HuH-7 (cell line): ENCODE data around the gene AP2A2.

Experiments used
- DNase-seq: peaks from one replicate; pipeline ENCODE4 v3.0.0; 2011; ENCODE audit warnings: low spot score

Gene AP2A2

DNA sequence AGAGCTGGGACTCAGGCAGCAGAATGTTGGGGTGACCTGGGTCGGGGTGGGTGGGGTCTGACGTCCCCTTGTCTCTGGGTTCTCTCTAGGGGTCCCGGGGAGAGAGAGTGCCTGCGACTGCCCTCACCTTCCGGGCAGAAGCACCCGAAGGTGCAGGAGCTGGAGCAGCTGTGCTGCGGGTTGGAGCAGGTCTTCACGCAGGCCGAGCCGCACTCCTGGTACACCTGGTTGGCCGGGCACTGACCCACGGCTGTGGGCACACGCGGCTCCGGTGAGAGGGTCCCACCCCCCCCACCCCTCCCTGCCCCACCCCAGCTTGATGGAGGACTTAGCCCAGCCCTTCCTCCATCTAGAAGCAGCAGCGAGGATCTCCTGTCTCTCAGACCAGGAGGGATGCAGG lies 104.4 kb downstream of the AP2A2 start:
- DNase-seq, result no peak

DNA sequence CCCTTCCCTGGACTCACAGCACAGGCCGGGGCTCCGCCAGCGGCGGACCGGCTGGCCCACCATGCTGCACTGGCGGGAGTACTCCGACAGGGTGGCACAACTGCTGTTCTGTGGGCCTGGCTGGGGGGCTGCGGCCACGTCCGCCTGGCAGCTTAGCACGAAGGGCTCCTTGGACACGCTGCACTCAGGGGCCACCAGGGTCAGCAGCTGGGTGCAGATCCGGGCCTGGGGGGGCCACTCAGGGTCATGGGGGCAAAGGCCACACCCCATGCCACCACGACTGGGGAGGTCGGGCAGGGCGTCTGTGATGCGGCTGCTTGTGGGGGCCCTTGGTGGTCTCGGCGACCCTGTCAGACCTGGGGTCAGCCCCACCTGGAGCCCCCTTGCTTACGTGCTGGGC lies 104.9 kb downstream of the AP2A2 start:
- DNase-seq, result no peak

DNA sequence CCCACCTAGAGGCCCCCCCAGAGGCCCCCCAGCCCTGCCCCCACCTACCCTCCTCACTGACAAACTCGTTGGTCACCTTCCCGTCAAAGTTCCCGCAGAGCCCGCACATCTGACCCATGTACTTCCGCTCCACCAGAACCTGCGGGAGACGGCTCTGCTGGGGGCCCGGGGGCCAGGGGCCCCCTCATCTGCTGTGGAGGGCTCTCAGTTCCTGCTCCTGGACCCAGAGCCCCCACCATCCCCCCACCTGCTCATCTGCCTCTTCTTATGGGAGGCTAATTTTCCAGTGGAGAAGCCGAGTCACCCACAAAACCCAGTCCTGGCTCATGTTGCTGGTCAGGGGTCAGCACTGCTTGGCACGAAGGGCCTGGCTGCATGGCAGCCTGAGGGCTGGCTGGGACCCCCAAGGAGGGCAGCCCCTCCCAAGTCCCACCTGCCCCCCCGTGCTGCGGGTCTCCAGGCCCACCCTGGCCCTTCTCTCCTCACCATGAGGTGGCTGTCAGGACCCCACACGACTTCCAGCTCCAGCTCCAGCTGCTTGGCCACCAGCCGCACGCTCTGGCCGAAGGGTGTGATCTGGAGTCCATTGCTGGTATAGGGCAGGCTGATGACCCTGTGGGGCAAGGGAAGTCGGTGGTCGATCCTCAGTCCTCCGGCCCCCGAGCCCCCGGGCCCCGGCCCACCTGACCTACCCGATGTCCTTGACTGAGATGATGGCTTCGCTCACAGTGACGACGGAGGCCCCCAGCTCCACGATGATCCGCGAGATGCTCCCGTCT lies 105.6 kb downstream of the AP2A2 start:
- DNase-seq, result no peak

DNA sequence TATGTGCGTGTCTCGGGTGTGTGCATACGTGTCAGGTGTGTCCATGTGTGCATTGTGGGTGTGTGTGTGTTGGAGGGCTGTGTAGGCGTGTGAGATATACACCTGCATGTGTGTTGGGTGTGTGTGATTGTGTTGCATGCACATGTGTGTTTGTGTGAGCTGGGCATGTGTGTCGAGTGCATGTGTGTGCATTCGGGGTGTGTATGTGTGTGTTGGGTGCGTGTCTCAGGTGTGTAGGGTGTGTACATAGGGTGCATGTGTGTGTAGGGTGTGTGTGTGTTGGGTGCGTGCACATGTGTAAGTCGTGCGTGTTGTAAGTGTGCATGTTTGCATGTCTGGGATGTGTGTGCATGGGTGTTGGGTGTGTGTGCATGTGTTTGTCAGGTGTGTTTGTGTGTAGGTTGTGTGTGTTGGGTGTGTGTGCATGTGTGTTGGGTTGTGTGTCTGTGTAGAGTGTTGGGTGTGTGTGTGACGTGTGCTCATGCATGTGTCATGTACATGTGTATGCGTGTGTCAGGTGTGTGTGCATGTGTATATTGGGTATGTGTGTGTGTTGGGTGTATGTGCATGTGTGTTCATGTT lies 106.7 kb downstream of the AP2A2 start:
- DNase-seq, result no peak

DNA sequence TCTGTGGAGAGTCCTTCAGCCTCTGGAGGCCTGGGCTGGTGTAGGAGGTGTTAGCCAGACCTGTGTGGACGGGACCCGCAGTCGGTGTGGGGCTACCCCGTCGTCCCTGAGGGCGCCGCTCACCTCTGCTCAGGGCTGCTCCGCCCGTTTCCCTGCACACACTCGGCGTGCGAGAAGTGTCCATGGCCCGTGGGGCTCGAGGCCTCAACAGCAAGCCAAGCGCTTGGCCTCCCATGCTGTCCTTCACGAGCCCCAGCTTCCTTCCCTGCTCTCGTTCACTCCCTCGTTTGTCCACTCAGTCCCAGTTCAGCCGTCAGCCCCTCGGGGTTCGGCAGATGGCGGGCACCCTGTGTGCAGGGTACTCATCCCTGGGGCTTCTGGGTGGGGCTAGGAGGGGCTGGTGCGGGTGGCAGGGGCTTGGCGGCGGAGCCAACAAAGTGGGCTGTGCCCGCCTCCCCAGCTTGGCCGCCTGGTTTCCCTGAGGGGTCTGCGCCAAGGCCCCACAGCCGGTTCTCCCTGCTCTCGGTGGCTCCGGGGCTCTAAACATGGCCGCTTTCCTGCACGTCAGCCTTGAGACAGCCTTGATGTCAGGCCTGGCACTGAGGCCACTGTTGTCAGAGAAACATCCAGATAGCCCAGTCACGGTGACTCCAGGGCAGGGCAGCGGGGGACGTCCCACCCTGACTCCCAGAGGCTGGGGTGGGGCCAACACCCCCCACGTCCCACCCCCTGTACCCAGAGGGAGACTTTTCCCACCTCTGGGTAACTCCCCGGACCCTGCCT lies 107.5 kb downstream of the AP2A2 start:
- no peak for DNase-seq

DNA sequence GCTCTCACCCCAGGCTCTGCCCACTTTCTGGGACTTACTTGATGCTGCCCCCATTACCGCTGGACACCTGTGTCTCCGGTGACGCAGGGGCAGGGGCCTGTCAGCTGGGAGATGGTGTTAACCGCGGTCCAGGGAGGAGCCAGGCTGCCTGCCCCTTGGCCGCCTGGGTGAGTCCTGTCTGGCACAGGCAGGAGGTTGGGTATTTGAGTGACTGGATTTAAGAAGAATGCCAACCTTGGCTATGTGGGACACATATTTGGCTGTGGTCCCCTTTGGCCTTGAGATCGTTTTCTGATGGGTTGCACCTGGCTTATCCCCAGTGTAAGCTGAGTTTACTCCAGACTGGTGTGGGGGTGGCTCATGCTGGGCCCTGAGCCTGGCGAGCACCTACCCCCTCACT lies 108.3 kb downstream of the AP2A2 start:
- DNase-seq, result no peak

DNA sequence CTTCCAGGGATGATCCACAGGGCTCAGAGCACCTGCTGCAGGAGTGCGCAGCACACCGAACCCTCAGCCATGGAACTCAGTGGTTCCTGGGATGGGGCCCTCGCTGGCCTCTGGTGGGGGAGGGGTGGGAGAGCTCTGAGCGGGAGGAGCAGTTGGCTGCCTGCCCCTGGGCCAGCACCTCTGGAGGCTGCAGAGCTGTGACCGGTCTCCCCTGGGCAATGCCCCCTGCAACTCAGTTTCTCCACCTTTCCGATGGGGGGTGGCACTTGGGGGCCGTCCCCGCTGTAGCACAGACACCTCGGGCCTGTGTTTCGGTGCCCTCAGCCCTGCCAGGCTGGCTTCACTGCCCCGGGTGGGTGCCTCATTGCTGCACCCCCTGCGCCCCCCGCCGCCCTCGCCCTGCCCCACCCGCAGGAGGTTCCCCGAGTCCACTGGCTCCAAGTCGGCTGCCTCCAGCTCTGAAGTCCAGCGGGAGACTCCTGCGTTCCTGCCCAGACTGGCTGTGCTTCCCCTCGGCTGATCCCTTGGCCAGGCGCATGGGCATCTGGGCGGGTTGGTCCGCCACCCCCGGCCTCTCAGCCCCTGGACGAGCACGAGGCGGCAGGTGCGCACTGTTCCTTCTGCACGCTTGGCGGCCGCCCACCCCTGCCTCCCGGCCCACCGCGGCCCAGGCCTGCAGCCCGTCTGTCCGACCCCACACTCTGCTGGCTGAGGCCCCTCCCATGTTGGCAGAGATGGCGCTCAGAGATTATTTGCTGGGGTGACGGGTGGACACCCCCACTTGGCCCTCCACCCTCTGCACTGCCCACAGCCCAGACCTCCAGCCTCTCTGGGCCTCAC lies 109.0 kb downstream of the AP2A2 start:
- no peak for DNase-seq

DNA sequence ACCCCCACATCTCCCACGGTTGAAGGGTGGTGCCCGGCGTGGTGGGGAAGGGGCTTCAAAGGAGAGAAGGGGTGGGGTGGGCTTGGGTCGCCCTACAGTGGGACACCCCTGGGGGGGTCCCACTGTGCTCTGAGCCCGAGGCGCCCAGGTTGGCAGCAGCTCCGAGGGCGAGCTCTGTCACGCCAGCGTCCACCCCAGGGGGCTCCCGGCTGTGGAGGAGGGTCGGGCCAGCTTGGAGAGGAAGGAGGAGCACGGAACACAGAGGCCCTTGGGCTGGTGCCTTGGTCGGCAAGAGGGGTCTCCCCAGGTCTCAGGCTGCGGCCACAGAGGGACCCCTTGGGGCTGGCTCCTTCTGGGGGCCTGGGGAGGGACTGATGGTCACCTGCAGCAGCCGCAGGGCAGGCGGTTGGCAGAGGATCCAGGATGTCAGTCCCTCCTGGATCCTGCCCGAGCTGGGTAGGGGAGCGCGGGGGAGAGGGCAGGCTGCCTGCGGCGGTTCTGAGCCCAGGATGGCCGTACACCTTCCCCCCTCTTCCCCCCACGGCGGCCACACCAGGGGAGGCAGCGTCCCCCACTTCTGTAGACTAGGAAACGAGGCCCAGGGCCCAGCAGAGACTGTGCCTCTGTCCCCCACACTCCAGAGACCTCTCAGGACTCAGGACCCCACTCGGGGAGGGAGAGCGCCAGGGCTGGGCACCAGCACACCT lies 110.1 kb downstream of the AP2A2 start:
- no peak for DNase-seq

DNA sequence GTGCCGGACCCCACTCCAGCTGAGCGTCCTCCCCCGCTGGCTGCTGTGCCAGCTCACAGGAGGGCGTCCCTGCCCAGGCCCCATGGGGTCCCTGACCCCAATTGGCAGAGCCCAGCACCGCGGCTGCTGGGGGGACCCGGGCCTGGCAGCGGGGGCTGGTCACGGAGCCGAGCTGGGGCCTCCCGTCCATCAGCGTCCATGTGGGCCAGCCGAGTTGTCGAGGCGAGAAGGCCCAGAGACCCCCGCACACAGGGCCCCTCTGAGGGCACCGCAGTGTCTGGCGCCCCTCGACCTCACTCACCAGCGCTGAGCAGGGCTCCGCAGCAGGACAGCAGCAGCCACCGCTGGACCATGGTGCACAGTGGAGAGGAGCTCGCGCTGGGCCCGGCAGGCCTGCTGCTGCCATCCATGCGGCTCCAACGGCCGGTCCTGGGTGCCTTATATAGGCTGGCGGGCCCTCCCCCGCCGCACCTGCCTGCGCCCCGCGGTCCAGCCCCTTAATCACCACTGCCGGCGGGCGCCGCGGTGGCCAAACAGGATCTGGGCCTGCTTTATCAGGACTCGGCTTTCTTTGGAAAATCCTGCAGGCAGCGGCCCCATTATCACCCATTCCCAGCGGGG lies 110.7 kb downstream of the AP2A2 start, which contains the start of gene MUC6:
MUC6 (minus strand) TSS at position 416 of the 621 bp plus-strand sequence; CDS start at position 353, 63 bp downstream.
- no peak for DNase-seq

DNA sequence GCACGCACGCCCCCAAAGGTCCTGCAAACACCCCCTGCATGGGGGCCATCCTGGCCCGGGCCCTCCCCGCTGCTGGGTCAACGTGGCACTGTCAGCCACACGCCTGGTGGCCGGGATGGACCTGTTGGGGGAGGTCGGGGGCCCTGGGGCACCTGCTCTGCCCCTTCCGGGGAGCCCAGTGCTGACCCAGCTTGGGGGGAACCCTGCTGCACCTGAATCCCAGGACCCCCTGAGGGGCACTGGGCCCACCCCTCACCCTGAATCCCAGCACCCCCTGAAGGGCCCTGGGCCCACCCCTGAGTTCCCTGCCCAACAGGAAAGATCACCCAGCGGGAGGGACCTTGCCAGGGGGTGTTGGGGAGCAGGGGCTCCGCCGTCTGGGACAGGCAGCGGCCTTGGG lies 111.3 kb downstream of the AP2A2 start:
- no peak for DNase-seq

DNA sequence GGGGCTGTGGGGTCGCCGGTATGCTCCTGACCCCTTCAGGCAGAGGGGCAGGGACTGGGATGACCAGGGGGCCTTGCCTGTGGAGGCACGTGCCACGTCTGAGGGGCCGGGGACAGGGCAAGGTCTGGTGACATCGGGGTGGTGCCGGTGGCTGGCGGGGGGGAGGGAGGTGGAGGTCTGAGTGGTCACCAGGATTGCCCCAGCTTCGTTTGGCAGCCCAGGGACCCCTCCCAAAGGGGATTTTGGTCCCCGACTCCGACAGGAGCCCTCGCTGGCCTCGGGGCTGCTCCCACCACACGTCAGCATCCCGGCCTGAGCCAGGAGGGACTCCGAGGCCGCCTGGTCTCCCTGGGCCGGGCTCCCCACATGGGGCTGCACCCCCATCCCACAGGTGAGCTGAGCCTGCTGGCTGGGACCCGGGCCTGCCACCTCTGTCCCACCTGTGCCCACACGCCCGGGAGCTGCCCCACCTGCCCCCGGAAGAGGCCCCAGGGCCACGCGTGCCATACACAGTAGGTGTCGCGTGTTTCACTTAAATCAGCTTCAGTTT lies 111.9 kb downstream of the AP2A2 start:
- no peak for DNase-seq

DNA sequence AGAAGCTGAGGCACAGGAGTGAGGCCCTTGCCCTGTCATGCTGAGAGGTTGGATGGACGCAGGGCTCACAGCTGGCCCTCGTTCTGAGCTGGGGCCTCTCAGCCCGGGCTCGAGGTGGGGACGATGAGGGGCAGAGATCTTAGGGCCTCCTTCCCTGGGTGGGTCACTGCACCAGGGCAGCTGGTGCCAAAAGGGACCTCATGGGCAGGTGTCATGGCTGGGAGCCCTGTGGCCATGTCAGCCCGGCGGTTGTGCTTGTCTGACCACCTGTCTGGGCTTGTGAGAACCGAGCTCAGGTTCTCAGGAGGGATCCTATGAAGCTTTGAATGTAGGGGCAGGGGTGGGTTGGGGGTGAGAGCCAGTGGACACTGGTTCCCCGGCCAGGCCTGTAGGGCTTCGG lies 112.7 kb downstream of the AP2A2 start:
- DNase-seq, result no peak

DNA sequence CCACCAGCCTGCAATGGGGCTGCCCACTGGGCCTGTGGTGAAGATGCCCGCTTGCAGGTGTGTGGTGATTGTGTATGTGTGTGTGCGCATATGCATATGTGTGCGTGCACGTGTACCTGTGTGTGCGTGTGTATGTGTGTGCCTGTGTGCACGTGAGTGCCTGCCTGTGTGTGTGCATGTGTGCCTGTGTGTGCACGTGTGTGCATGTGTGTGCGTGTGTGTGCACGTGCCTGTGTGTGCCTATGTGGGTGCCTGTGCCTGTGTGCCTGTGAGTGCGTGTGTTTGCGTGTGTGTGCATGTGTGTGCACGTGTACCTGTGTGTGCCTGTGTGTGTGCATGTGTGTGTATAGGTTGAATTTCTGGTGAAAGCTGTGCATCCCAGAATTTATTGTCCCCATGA lies 113.3 kb downstream of the AP2A2 start:
- DNase-seq, result no peak

DNA sequence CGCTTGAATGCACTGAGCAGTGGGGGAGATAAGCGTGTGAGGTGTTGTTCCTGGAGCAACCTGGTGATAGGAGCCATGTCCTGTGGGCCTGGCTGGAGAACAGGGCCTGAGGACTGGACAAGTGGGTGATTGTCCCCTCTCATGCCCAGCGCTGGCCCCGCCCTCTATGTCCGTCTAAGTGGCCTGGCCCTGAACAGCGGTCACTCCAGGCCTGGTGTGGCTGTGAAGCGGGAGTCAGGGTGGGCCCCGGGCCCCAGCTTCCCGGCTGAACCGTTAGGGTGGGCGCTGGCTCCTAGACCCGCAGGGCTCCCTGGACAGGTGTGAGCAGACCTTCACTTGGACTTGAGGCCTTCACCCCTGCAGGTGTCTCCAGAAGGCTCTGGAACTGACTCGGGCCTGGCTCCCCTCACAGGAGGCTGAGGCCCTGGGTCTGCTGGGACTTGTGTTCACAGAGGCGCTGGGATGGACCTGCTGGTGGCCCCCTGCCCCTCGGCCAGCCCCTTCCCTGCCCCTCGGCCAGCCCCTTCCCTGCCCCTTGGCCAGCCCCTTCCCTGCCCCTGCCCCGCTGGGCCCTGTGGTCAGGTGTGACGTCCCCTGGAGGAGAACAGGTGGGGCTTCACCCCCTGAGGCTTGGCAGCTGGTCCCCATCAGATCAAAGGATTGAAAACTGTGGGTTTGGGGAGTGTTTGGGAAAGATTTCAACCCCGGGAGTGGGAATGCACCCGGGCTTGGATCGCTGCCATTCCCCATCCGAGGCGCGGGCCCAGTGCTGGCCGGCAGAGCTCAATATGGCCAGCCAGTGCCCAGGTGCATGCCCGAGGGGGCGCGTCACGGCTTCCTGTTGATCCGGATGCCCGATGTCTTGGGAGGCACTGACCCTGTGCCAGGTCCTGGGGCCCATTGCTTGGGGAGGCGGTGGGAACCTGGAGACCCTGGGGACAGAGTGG lies 114.1 kb downstream of the AP2A2 start:
- no peak for DNase-seq

DNA sequence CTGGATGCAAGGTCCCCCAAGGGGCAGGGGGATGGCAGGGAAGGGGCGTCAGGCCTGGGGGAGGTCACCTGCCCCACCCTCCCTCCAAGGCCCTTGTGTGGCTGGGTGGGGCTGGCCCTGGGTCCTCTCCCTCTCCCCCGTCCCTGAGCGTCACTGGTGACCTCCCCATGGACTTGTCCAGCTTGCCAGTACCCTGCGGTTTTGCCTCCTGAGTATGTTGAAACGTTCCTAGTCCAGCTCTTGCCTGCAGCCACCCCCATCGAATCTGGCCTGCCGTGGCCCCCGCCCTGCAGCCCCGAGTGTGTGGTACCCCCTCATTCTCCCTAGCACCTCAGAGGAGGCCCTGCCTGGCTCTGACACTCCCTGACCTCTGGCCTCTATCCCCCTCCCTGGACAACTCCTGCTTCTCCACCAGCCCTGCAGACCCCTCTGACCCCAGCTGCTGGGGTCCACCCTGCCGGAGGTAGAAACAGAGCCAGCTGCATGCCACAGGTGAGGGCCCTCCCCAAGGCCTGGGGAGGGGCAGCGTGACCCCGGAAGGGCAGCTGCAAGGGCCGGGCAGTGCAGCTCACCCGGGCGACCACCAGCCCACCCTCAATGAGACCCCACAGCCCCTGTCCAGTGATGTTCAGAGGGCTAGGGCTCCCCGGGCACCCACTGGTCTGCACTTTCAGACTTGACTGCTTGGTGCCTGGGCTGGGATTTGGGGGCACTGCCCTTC lies 114.9 kb downstream of the AP2A2 start:
- no peak for DNase-seq

DNA sequence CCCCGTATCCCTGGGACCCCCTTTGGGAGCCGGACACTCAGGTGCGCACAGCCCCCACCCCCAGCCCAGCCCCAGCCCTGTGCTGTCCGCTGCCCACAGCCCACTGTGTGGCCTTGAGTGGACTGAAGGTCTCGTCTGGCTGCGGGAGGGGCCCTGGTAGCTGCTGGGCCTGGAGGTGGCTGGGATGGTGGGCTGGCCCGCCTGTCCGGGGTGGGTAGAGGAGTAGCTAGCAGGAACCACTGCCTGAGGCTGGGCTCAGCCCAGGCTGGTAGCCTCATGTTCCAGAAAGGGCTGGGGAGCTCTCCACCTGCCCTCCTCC lies 115.4 kb downstream of the AP2A2 start:
- no peak for DNase-seq

DNA sequence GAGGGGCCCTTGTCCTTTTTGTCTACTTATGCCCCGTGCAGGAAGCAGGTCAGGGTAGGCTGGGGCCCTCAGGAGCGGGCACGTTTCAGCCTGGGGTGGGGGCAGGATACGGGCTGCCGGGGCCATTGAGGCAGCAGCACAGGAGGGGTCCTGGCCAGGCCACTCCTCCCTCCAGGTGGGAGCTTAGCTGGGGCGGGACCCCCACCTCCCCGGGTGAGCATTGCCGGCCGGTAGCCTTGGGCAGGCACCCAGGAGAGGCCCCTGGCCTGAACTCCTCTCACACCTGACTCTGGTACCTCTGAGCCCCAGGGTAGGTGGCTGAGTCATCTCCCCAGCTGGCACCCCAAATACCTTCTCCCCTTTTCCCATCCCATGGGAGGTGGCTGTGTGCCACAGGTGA lies 115.8 kb downstream of the AP2A2 start:
- DNase-seq, result no peak

DNA sequence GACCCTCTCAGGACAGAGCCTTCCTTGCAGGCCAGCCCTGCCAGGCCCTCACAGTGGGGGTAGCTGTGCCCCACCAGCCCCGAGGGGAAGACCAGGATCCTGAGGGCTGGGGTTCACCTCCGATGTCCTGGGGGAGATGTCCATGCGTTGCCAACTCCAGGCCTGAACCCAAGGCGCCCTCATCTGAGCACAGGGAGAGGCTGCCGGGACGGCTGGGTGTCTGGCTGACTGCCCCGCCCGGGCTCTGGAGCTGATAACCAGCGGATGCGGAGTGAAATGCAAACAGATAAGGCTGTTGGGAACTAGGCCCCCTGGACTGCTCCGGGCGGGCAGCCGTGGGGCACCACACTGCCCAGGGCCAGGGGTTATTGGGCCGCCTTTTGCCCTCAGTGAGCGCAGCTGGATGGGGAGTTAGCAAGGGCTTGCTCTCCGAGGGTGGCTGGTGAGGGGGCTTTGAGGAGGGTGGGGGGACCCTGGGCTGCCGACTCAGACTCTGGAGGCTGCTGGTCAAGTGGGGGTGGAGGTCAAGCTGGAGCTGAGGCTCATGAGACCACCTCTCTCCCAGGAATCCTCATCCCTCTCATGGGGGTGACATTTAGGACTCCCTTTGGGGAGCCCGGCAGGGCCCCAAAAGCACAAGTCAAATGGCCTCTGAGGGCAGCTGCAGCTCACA lies 116.4 kb downstream of the AP2A2 start:
- DNase-seq, result peak; percentile 97
